ENCODE results near the gene ERC2.

The ERC2 gene

GRCh38 chr3:56233742-56234141 is 234.5 kb downstream of the ERC2 start:
- no peak for DNase-seq

GRCh38 chr3:56229311-56229710 is 239.0 kb downstream of the ERC2 start:
- no peak for DNase-seq

GRCh38 chr3:56222866-56223265 is 245.4 kb downstream of the ERC2 start:
- DNase-seq: no peak

GRCh38 chr3:56219894-56220805 is 248.1 kb downstream of the ERC2 start:
- DNase-seq: no peak

- no peak for DNase-seq
Observed at GRCh38 chr3:56209982-56210751, 258.1 kb downstream of the ERC2 start.

GRCh38 chr3:56207922-56208321 is 260.3 kb downstream of the ERC2 start:
- DNase-seq: no peak

GRCh38 chr3:56205406-56205805 is 262.9 kb downstream of the ERC2 start:
- DNase-seq: no peak

GRCh38 chr3:56202997-56203396 is 265.3 kb downstream of the ERC2 start:
- no peak for DNase-seq

GRCh38 chr3:56201407-56201806 is 266.9 kb downstream of the ERC2 start:
- no peak for DNase-seq

- no peak for DNase-seq
Observed at GRCh38 chr3:56200251-56200650, 268.0 kb downstream of the ERC2 start.

- no peak for DNase-seq
Observed at GRCh38 chr3:56197991-56198390, 270.3 kb downstream of the ERC2 start.

GRCh38 chr3:56197259-56197965 is 270.9 kb downstream of the ERC2 start:
- no peak for DNase-seq

- no peak for DNase-seq
Observed at GRCh38 chr3:56196700-56197099, 271.6 kb downstream of the ERC2 start.

GRCh38 chr3:56193519-56193918 is 274.7 kb downstream of the ERC2 start:
- DNase-seq: no peak

- DNase-seq: no peak
Observed at GRCh38 chr3:56192001-56192400, 276.3 kb downstream of the ERC2 start.

GRCh38 chr3:56190771-56191305 is 277.4 kb downstream of the ERC2 start:
- no peak for DNase-seq

- no peak for DNase-seq
Observed at GRCh38 chr3:56190130-56190529, 278.1 kb downstream of the ERC2 start.

- no peak for DNase-seq
Observed at GRCh38 chr3:56189536-56189935, 278.7 kb downstream of the ERC2 start.

GRCh38 chr3:56188201-56188600 is 280.1 kb downstream of the ERC2 start:
- no peak for DNase-seq

- DNase-seq: no peak
Observed at GRCh38 chr3:56187051-56187450, 281.2 kb downstream of the ERC2 start.

GRCh38 chr3:56185827-56186226 is 282.4 kb downstream of the ERC2 start:
- DNase-seq: no peak

- DNase-seq: no peak
Observed at GRCh38 chr3:56183529-56183928, 284.7 kb downstream of the ERC2 start.

- no peak for DNase-seq
Observed at GRCh38 chr3:56180433-56180832, 287.8 kb downstream of the ERC2 start.
